ENCODE data around the gene C2CD2. TPM values are rescaled to one million over a fixed set of nuclear protein-coding genes. Genes with fewer than 3 reads are reported as not detected.

Gene C2CD2
- total RNA-seq (10 to 100 TPM; 24.2 to 58.6 (median 37.4) TPM), polyA plus RNA-seq (10 to 100 TPM; 18.9 to 61.5 TPM)
- long read RNA-seq, donor 1, partial matches to known transcripts = 6 of 28 reads
- long read RNA-seq, donor 1, other reads (novel, unspliced or antisense) = 18 of 28 reads
- long read RNA-seq, donor 2, full-length matches to known transcripts = 2 of 2 reads
- long read RNA-seq, donor 2, partial matches to known transcripts = 0 of 2 reads
- long read RNA-seq, donor 2, other reads (novel, unspliced or antisense) = 0 of 2 reads
- long read RNA-seq, donor 3, full-length matches to known transcripts = 26 of 58 reads
- long read RNA-seq, donor 3, partial matches to known transcripts = 17 of 58 reads
- long read RNA-seq, donor 3, other reads (novel, unspliced or antisense) = 15 of 58 reads

DNA sequence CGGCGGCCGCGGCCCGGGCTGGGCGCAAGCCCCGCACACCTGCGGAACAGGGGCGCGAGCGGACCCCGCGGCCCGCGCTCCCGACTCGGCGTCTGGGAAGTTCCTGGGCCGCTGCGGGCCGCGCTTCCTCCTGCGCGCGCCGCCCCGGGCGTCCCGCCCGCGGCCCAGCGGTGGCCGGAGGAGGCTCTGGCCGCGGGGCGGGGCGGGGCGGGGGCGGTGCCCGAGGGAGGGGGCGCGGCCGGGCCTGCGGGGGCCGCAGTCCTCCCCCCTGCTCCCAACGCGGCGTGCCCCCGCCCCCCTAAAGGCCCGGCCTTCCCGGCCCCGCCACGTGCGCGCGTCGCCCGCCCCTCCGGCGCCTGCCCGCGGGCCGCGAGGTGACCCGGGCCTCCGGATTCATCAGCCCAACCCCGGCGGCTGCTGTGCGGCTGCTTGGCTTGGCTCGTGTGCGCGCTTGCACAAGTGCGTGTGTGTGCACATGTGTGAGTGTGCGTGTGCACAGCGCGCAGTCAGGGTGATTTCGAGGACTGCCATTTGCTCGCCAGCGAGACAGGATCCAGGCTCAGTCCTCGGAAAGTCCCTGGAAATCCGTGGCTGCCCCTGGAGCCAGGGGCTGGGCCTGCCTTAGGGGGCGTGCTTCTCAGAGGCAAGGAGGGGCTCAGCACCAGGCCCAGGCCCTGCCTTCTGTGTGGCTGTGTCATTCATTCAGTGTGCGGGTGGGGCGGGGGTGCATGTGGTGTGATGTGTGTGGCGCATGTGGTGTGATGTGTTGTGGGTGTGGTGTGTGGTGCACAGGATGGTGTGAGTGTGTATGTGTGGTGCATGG lies at the start of gene C2CD2:
Gene C2CD2, minus strand, starts transcription at position 188 of the 823 bp plus-strand sequence. CDS start 370 bp downstream, outside the sequence.
- Histone ChIP-seq H3K27ac (peak within 1 kb of the TSS; percentile 73 to 89), H3K4me3 (peak within 1 kb of the TSS; percentile 90), H3K9me3 (no peaks in the 10 kb centered on the region), H3K36me3 (no peaks in the 10 kb centered on the region), H3K27me3 (no peaks in the 10 kb centered on the region), H3K4me1 (ENCODE audit: insufficient read depth) (peaks cover 34% of the 10 kb centered on the region)
- DNase-seq = peak; percentile 72 to 82 (median 81)
- intact Hi-C loops (cut with DNase I) = loop anchor here in 3 of 4 donors (5.0 to 10.0 kb wide), 3 partner anchors 51 to 69 kb away; no protein-coding TSS in a partner anchor
- 5 to 15% (median 7%) methylated on average over 28 to 85 of the region's 85 CpGs for WGBS, 3 donors
- TF ChIP-seq EP300 (IDR thresholded peaks at IDR 0.05) (no peak), POLR2A (IDR thresholded peaks at IDR 0.05) (no peak), CTCF (IDR thresholded peaks at IDR 0.05) (no peak)

DNA sequence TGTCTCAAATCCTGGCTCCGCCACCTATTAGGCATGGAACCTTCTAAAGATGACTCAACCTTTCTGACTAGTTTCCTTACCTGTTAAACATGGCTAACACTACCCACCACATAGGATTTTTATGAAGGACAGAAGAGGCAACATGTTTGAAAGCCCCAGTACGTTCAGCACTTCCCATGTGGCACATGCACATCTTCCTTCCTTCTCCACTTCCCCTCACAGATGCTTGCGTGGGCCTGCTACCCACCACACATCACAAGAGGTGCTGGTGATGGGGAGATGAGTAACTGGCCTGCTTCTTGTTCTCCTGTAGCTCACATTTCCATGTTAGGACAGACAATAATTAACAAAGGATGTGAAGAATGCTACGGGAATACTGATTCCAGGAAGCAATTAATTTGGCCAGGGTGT lies 49.2 kb upstream of the C2CD2 start:
- Histone ChIP-seq H3K27ac (no peak overlapping the region), H3K36me3 (no peaks in the 10 kb centered on the region), H3K4me3 (no peak overlapping the region), H3K9me3 (no peaks in the 10 kb centered on the region), H3K27me3 (no peaks in the 10 kb centered on the region), H3K4me1 (ENCODE audit: insufficient read depth) (no peaks in the 10 kb centered on the region)
- DNase-seq = no peak
- no peak for TF ChIP-seq EP300 (IDR thresholded peaks at IDR 0.05)
- intact Hi-C loops (cut with DNase I) = loop anchor here in 3 of 4 donors (2.0 to 10.0 kb wide), 2 partner anchors 28 to 48 kb away; partner anchors contain the start of gene C2CD2 (in 2 of the 3)
- 80 to 86% (median 83%) methylated on average over 4 of the region's 4 CpGs for WGBS, 3 donors

DNA sequence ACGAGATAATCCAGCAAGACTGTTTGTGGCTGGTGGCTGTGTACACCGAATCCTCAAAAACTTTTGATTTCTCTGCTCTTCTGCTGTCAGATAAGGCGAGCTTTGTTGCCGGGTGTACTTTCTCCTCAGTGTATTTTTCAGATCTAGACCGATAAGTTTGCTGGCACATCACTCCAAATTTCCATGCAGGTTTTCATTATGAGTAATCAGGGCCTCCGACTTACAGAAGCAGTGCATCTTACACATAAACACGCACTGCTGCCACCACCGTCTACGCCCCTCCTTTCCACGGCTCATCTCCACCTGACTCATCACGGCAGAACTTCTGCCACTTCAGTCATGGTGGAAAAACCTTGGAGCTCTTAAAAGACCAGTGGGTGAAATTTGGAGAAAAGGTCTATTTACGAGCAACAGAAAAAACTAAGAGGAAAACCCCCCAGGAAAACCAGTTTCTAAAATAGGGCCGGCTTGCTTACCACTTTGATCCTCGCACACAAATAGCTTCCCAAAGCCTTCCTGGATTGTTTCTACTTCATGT lies 48.7 kb upstream of the C2CD2 start:
- no peak for DNase-seq
- H3K9me3 ChIP-seq = no peaks in the 10 kb centered on the region
- WGBS, 3 donors = 84 to 87% (median 84%) methylated on average over 14 of the region's 14 CpGs
- H3K36me3 ChIP-seq = no peaks in the 10 kb centered on the region
- intact Hi-C loops (cut with DNase I) = loop anchor here in 3 of 4 donors (2.0 to 10.0 kb wide), 2 partner anchors 28 to 48 kb away; partner anchors contain the start of gene C2CD2 (in 2 of the 3)
- no peak overlapping the region for H3K4me3 ChIP-seq
- TF ChIP-seq POLR2A (IDR thresholded peaks at IDR 0.05) (no peak), EP300 (IDR thresholded peaks at IDR 0.05) (no peak), CTCF (IDR thresholded peaks at IDR 0.05) (no peak)
- no peak overlapping the region for H3K27ac ChIP-seq
- no peaks in the 10 kb centered on the region for H3K4me1 ChIP-seq (ENCODE audit: insufficient read depth)
- no peaks in the 10 kb centered on the region for H3K27me3 ChIP-seq

- 90 to 98% (median 96%) methylated on average over 2 of the region's 2 CpGs for WGBS, 3 donors
- intact Hi-C loops (cut with DNase I) = loop anchor here in 3 of 4 donors (2.0 to 10.0 kb wide), 2 partner anchors 29 to 47 kb away; partner anchors contain the start of gene C2CD2 (in 2 of the 3)
- Histone ChIP-seq H3K4me3 (no peak overlapping the region), H3K27me3 (no peaks in the 10 kb centered on the region), H3K9me3 (no peaks in the 10 kb centered on the region), H3K27ac (no peak overlapping the region), H3K4me1 (ENCODE audit: insufficient read depth) (no peaks in the 10 kb centered on the region), H3K36me3 (no peaks in the 10 kb centered on the region)
- DNase-seq = no peak
- TF ChIP-seq EP300 (IDR thresholded peaks at IDR 0.05) = no peak
- TF ChIP-seq POLR2A (IDR thresholded peaks at IDR 0.05) = no peak
- TF ChIP-seq CTCF (IDR thresholded peaks at IDR 0.05) = no peak
Measured at GRCh38 chr21:42001781-42002180, 48.0 kb upstream of the C2CD2 start.
